Endothelial cell of umbilical vein (primary cell): ENCODE data around the gene WNK4. TPM values are rescaled to one million over a fixed set of nuclear protein-coding genes. Genes with fewer than 3 reads are reported as not detected.

Source experiments
- BruUV-seq: library from RNA; stranded (reverse); fragments of 400-500 nt; replicated peaks from 2 replicates; lab custom pipeline; 2021; lab: Mats Ljungman, UMichigan
- CTCF ChIA-PET: fragments of 300-600, 350-600 bp; sonication (Branson Sonifier 250); formaldehyde crosslinking; loops from one replicate; lab custom pipeline; 2021; ENCODE audit warnings: antibody characterized with exemption, inconsistent platforms; lab: Charles Lee
- POLR2A ChIA-PET: fragments of 300-600, 350-600 bp; sonication (Branson Sonifier 250); formaldehyde crosslinking; loops from one replicate; lab custom pipeline; 2021; ENCODE audit warnings: antibody characterized with exemption, inconsistent platforms; lab: Charles Lee
- DNase-seq: peaks from one replicate; pipeline ENCODE4 v3.0.0-alpha.2; 2011; ENCODE audit warnings: low read depth, low spot score
- FAIRE-seq: peaks from 2 replicates; lab custom pipeline; 2011; peaks lifted over from hg19 to GRCh38; lab: Jason Lieb, UNC
- H2AFZ ChIP-seq: 2 replicates; pipeline ENCODE4 v1.6.0; 2012; ENCODE audit warnings: low read depth, low read length, control low read depth, inconsistent platforms
- H3K27ac ChIP-seq: 2 replicates; pipeline ENCODE4 v1.5.1; 2011; ENCODE audit warnings: low read depth, mild to moderate bottlenecking, control low read depth, low read length, moderate library complexity; ENCODE audit not compliant: insufficient read depth
- H3K27me3 ChIP-seq, 2 experiments: 2 replicates each; pipeline versions ENCODE4 v1.6.0 to v1.6.1; 2011; ENCODE audit warnings: low read length in 2 of 2, mixed read lengths in 1 of 2; ENCODE audit not compliant: control insufficient read depth in 2 of 2, insufficient read depth in 2 of 2
- H3K36me3 ChIP-seq, 2 experiments: 2 replicates in 1 of 2; 3 replicates in 1 of 2; pipeline ENCODE4 v1.5.1; 2011; ENCODE audit warnings: low read length in 2 of 2, mild to moderate bottlenecking in 1 of 2, moderate library complexity in 1 of 2; ENCODE audit not compliant: control insufficient read depth in 2 of 2, insufficient read depth in 2 of 2; ENCODE audit errors: extremely low read depth in 1 of 2
- H3K4me1 ChIP-seq: 3 replicates; pipeline ENCODE4 v1.5.1; 2011; ENCODE audit warnings: mild to moderate bottlenecking, low read length; ENCODE audit not compliant: control insufficient read depth, insufficient read depth; ENCODE audit errors: extremely low read depth
- H3K4me2 ChIP-seq: 2 replicates; pipeline ENCODE4 v1.6.1; 2011; ENCODE audit warnings: low read length, control low read depth, mixed read lengths; ENCODE audit not compliant: insufficient read depth
- H3K4me3 ChIP-seq, 3 experiments: fragments of 200-600 bp in 1 of 3; sonication (generic), shearing (Covaris generic) in 1 of 3; replicated peaks in 1 of 3; 2 replicates each; pipeline ENCODE4 v1.5.1; 2011 to 2016; ENCODE audit warnings: control low read depth in 3 of 3, low read length in 3 of 3, mild to moderate bottlenecking in 2 of 3, inconsistent platforms in 1 of 3, low read depth in 1 of 3, moderate library complexity in 1 of 3; ENCODE audit not compliant: insufficient read depth in 1 of 3
- H3K79me2 ChIP-seq: 2 replicates; pipeline ENCODE4 v1.6.0; 2012; ENCODE audit warnings: low read length, inconsistent platforms; ENCODE audit not compliant: control insufficient read depth, insufficient read depth
- H3K9ac ChIP-seq: replicated peaks from 2 replicates; pipeline ENCODE3; 2011; ENCODE audit warnings: low read length, control low read depth; ENCODE audit not compliant: insufficient read depth; ENCODE audit errors: extremely low read depth
- H3K9me1 ChIP-seq: replicated peaks from 3 replicates; pipeline ENCODE4 v1.6.0; 2011; ENCODE audit warnings: mild to moderate bottlenecking, low read length; ENCODE audit not compliant: control insufficient read depth, insufficient read depth; ENCODE audit errors: extremely low read depth
- H3K9me3 ChIP-seq: replicated peaks from 2 replicates; pipeline ENCODE4 v1.5.1; 2012; ENCODE audit warnings: low read length, inconsistent platforms; ENCODE audit not compliant: control insufficient read depth, insufficient read depth
- H4K20me1 ChIP-seq: replicated peaks from 2 replicates; pipeline ENCODE3; 2011; ENCODE audit warnings: mild to moderate bottlenecking, low read length; ENCODE audit not compliant: control insufficient read depth, insufficient read depth; ENCODE audit errors: extremely low read depth
- CTCF ChIP-seq, 2 donors: IDR thresholded peaks; 1 replicate in 1 of 2; 2 replicates in 1 of 2; pipeline ENCODE4 v1.5.1; 2011; ENCODE audit warnings: low read length in 2 of 2, mild to moderate bottlenecking in 2 of 2, moderate library complexity in 2 of 2, control low read depth in 1 of 2, inconsistent platforms in 1 of 2, low read depth in 1 of 2; ENCODE audit not compliant: insufficient read depth in 1 of 2; ENCODE audit errors: extremely low read depth in 1 of 2
- EZH2 ChIP-seq: IDR thresholded peaks from 2 replicates; pipeline ENCODE4 v1.6.1; 2012; ENCODE audit warnings: borderline replicate concordance, low read depth, mild to moderate bottlenecking, moderate library complexity, low read length, inconsistent platforms; ENCODE audit not compliant: severe bottlenecking
- FOS ChIP-seq: IDR thresholded peaks from 2 replicates; pipeline ENCODE4 v1.6.1; 2011; ENCODE audit warnings: mild to moderate bottlenecking, low read length, moderate library complexity, borderline replicate concordance; ENCODE audit not compliant: insufficient read depth
- GATA2 ChIP-seq: IDR thresholded peaks from 2 replicates; pipeline ENCODE4 v1.7.0; 2011; ENCODE audit warnings: low read depth, mild to moderate bottlenecking, moderate library complexity, mixed read lengths, low read length; ENCODE audit not compliant: insufficient read length, insufficient read depth
- JUN ChIP-seq: IDR thresholded peaks from 2 replicates; pipeline ENCODE4 v1.6.1; 2011; ENCODE audit warnings: borderline replicate concordance, low read depth; ENCODE audit not compliant: insufficient read length, insufficient read depth
- MAX ChIP-seq: IDR thresholded peaks from 2 replicates; pipeline ENCODE4 v1.6.1; 2011; ENCODE audit not compliant: insufficient read depth, insufficient read length
- MYC ChIP-seq: IDR thresholded peaks from one replicate; pipeline ENCODE4 v1.6.1; 2011; ENCODE audit warnings: mild to moderate bottlenecking, low read depth, low read length
- POLR2A ChIP-seq: IDR thresholded peaks from 2 replicates; pipeline ENCODE4 v1.6.1; 2012; ENCODE audit warnings: low read depth, mild to moderate bottlenecking, control low read depth, low read length
- POLR2AphosphoS5 ChIP-seq: IDR thresholded peaks from 2 replicates; pipeline ENCODE4 v1.6.1; 2012; ENCODE audit warnings: low read depth, mild to moderate bottlenecking, control low read depth, low read length, moderate library complexity; ENCODE audit not compliant: insufficient read depth
- dilution Hi-C: fragments of 300-500 bp; cut with MboI; formaldehyde crosslinking; loops from one replicate; pipeline ENCODE4 v1.15.0; 2019; ENCODE audit warnings: low sequenced_read_pairs; ENCODE audit not compliant: extremely low pct_ligation_motif_present
- intact Hi-C: fragments of 100-400 bp; cut with micrococcal nuclease; formaldehyde crosslinking; loops from one replicate; pipeline ENCODE4 v1.10.0; 2022
- polyA plus RNA-seq, 4 experiments: library from polyadenylated mRNA; depleted of rRNA in 3 of 4; stranded (reverse) in 3 of 4; unstranded in 1 of 4; fragments of >200 nt; gene quantifications; 2 replicates each; pipeline versions ENCODE4 v1.2.1 to v1.2.3, GENCODE V29; 2011 to 2012; ENCODE audit warnings: missing spikeins in 1 of 4
- total RNA-seq: library from RNA; stranded (reverse); gene quantifications from 2 replicates; pipeline ENCODE4 v1.2.3, GENCODE V29; 2021

Gene WNK4
- total and polyA plus RNA-seq, 2 donors (not counting 3 experiments of a cell fraction or from before 2014, with no cell fraction given), result 0.84 to 1.9 TPM

- Histone ChIP-seq H3K4me2 (no peak overlapping the region), H3K27me3 (peaks cover 16% of the 10 kb centered on the region in 2 experiments), H3K9me3 (no peaks in the 10 kb centered on the region), H2AFZ (no peak overlapping the region), H3K27ac (no peak overlapping the region), H3K9me1 (no peaks in the 10 kb centered on the region), H3K79me2 (no peaks in the 10 kb centered on the region), H4K20me1 (no peaks in the 10 kb centered on the region), H3K4me3 (no peak overlapping the region), H3K36me3 (no peaks in the 10 kb centered on the region), H3K4me1 (peaks cover 34% of the 10 kb centered on the region), H3K9ac (no peak overlapping the region)
- DNase-seq, result no peak
- dilution Hi-C loops (no loop called here), intact Hi-C loops (loop anchor here (5.0 kb wide), 1 partner anchor 108 kb away; the partner anchor contains the start of gene PLEKHH3)
- POLR2A ChIA-PET, result interaction anchor here (0.9 kb wide), 1 partner anchor 12 kb away, joined by 4 read pairs; the partner anchor contains the start of gene VPS25
- CTCF ChIA-PET, result interaction anchor here (0.7 to 1.3 kb wide), 2 partner anchors 18 to 21 kb away, joined by 3 read pairs; no protein-coding TSS in a partner anchor
- TF ChIP-seq POLR2A (no peak), GATA2 (no peak), MYC (no peak), EZH2 (peak; percentile 70), JUN (no peak), FOS (no peak), CTCF (IDR thresholded peaks at IDR 0.05; ENCODE audit: extremely low read depth in 1 of 2, insufficient read depth in 1 of 2, low read depth in 1 of 2, low read length in 2 of 2) (no peak), MAX (no peak), POLR2AphosphoS5 (no peak)
- BruUV-seq, result no TSS peak
- FAIRE-seq, result no peak
These were observed 4.6 kb downstream of the WNK4 start for GRCh38 chr17:42784811-42785592.
